HepG2 (cell line): Measurements from ENCODE around the gene BACH1. TPM values are rescaled to one million over a fixed set of nuclear protein-coding genes. Genes with fewer than 3 reads are reported as not detected.

Source experiments
- AKAP8 ChIP-seq: sonication (generic); formaldehyde crosslinking; IDR thresholded peaks from 2 replicates; pipeline ENCODE4 v1.5.1; 2020; ENCODE audit warnings: mild to moderate bottlenecking, missing genetic modification reagents
- CHCHD3 ChIP-seq: sonication (generic); formaldehyde crosslinking; IDR thresholded peaks from 2 replicates; pipeline ENCODE4 v1.8.0; 2022; ENCODE audit warnings: mild to moderate bottlenecking, missing genetic modification reagents, moderate library complexity
- GABPB1 ChIP-seq: IDR thresholded peaks from 2 replicates; pipeline ENCODE4 v1.6.1; 2016; ENCODE audit warnings: mild to moderate bottlenecking, missing genetic modification reagents, moderate library complexity, missing compliant biosample characterization
- HMG20B ChIP-seq: conservative IDR thresholded peaks from 2 replicates; pipeline ENCODE4 v1.6.1; 2016; ENCODE audit warnings: missing genetic modification reagents, missing compliant biosample characterization
- HNRNPUL1 ChIP-seq: fragments of 200-400 bp; formaldehyde crosslinking; IDR thresholded peaks from 2 replicates; pipeline ENCODE4 v1.6.1; 2017; ENCODE audit warnings: low read depth, mild to moderate bottlenecking, low read length, moderate library complexity
- KLF12 ChIP-seq: sonication (generic); formaldehyde crosslinking; IDR thresholded peaks from 2 replicates; pipeline ENCODE4 v1.4.0; 2020; ENCODE audit warnings: missing genetic modification reagents, borderline replicate concordance
- MXD3 ChIP-seq: IDR thresholded peaks from 2 replicates; pipeline ENCODE4 v1.6.1; 2016; ENCODE audit warnings: mild to moderate bottlenecking, missing biosample characterization, missing genetic modification reagents
- NCOA2 ChIP-seq: sonication (generic); formaldehyde crosslinking; IDR thresholded peaks from 2 replicates; pipeline ENCODE4 v1.8.0; 2022; ENCODE audit warnings: inconsistent platforms
- PAX8 ChIP-seq: sonication (generic); formaldehyde crosslinking; IDR thresholded peaks from 2 replicates; pipeline ENCODE4 v1.8.0; 2022; ENCODE audit warnings: mild to moderate bottlenecking, missing genetic modification reagents, borderline replicate concordance
- RBFOX2 ChIP-seq: fragments of 200-400 bp; formaldehyde crosslinking; IDR thresholded peaks from 2 replicates; pipeline ENCODE4 v1.6.1; 2017; ENCODE audit warnings: low read depth, mild to moderate bottlenecking, low read length
- REXO4 ChIP-seq: sonication (generic); formaldehyde crosslinking; IDR thresholded peaks from 2 replicates; pipeline ENCODE4 v1.8.0; 2022; ENCODE audit warnings: missing genetic modification reagents, mild to moderate bottlenecking, borderline replicate concordance
- SALL1 ChIP-seq: sonication (generic); formaldehyde crosslinking; IDR thresholded peaks from 2 replicates; pipeline ENCODE4 v1.8.0; 2022; ENCODE audit warnings: mild to moderate bottlenecking, missing genetic modification reagents
- SETDB1 ChIP-seq: sonication (generic); formaldehyde crosslinking; IDR thresholded peaks from 2 replicates; pipeline ENCODE4 v1.5.1; 2020; ENCODE audit warnings: missing genetic modification reagents, mild to moderate bottlenecking, borderline replicate concordance
- SRSF9 ChIP-seq: fragments of 200-400 bp; formaldehyde crosslinking; IDR thresholded peaks from 2 replicates; pipeline ENCODE4 v1.6.1; 2018; ENCODE audit warnings: borderline replicate concordance, mild to moderate bottlenecking, low read depth, low read length; ENCODE audit not compliant: insufficient read depth, poor library complexity, severe bottlenecking
- TMF1 ChIP-seq: sonication (generic); formaldehyde crosslinking; IDR thresholded peaks from 2 replicates; pipeline ENCODE4 v1.8.1; 2022; ENCODE audit warnings: low read depth, missing genetic modification reagents
- ZBTB44 ChIP-seq: sonication (generic); formaldehyde crosslinking; IDR thresholded peaks from 2 replicates; pipeline ENCODE4 v1.4.0; 2020; ENCODE audit warnings: missing genetic modification reagents
- ZC3H13 ChIP-seq: sonication (generic); formaldehyde crosslinking; IDR thresholded peaks from 2 replicates; pipeline ENCODE4 v1.8.1; 2023; ENCODE audit warnings: mild to moderate bottlenecking, missing genetic modification reagents, moderate library complexity
- ZNF232 ChIP-seq: sonication (generic); formaldehyde crosslinking; IDR thresholded peaks from 2 replicates; pipeline ENCODE4 v1.4.0; 2020; ENCODE audit warnings: missing genetic modification reagents, borderline replicate concordance
- ZNF234 ChIP-seq: sonication (generic); formaldehyde crosslinking; conservative IDR thresholded peaks from 2 replicates; pipeline ENCODE4 v1.5.1; 2020; ENCODE audit warnings: mild to moderate bottlenecking, missing genetic modification reagents
- ZNF251 ChIP-seq: sonication (generic); formaldehyde crosslinking; IDR thresholded peaks from 2 replicates; pipeline ENCODE4 v1.9.0; 2021; ENCODE audit warnings: mild to moderate bottlenecking, missing genetic modification reagents
- ZNF414 ChIP-seq: sonication (generic); formaldehyde crosslinking; IDR thresholded peaks from 2 replicates; pipeline ENCODE4 v1.5.0; 2020; ENCODE audit warnings: missing genetic modification reagents
- ZNF441 ChIP-seq: sonication (generic); formaldehyde crosslinking; IDR thresholded peaks from 2 replicates; pipeline ENCODE4 v1.7.0; 2021; ENCODE audit warnings: missing genetic modification reagents, borderline replicate concordance
- ZNF530 ChIP-seq: sonication (generic); formaldehyde crosslinking; IDR thresholded peaks from 2 replicates; pipeline ENCODE4 v1.5.0; 2020; ENCODE audit warnings: low read depth, mild to moderate bottlenecking, missing genetic modification reagents
- ZNF572 ChIP-seq: sonication (generic); formaldehyde crosslinking; IDR thresholded peaks from 2 replicates; pipeline ENCODE4 v1.5.1; 2020; ENCODE audit warnings: mild to moderate bottlenecking, missing genetic modification reagents
- ZNF589 ChIP-seq: sonication (generic); formaldehyde crosslinking; conservative IDR thresholded peaks from 2 replicates; pipeline ENCODE4 v1.8.0; 2022; ENCODE audit warnings: mild to moderate bottlenecking, moderate library complexity, missing genetic modification reagents
- ZNF652 ChIP-seq: IDR thresholded peaks from 2 replicates; pipeline ENCODE4 v1.6.1; 2016; ENCODE audit warnings: low read depth, borderline replicate concordance
- ZNF883 ChIP-seq: sonication (generic); formaldehyde crosslinking; IDR thresholded peaks from 2 replicates; pipeline ENCODE4 v1.5.1; 2020; ENCODE audit warnings: mild to moderate bottlenecking, missing genetic modification reagents; ENCODE audit errors: not compliant biosample characterization
- ZSCAN21 ChIP-seq: sonication (generic); formaldehyde crosslinking; IDR thresholded peaks from 2 replicates; pipeline ENCODE4 v1.8.0; 2022; ENCODE audit warnings: mild to moderate bottlenecking, missing genetic modification reagents, moderate library complexity, borderline replicate concordance
- ZSCAN29 ChIP-seq: sonication (generic); formaldehyde crosslinking; conservative IDR thresholded peaks from 2 replicates; pipeline ENCODE4 v1.4.0; 2020; ENCODE audit warnings: mild to moderate bottlenecking, missing genetic modification reagents
- polyA plus RNA-seq, 8 experiments: library from polyadenylated mRNA; depleted of rRNA in 3 of 8; stranded (reverse) in 7 of 8; unstranded in 1 of 8; fragments of >200 nt; fragmentation: Illumina TruSeq in 4 of 8; extraction: Trizol in 4 of 8; gene quantifications; 2 replicates each; pipeline versions ENCODE4 v1.2.1 to v1.2.3, GENCODE V29; 2011 to 2016; ENCODE audit warnings: low read depth in 4 of 8, missing spikeins in 1 of 8, mixed read lengths in 1 of 8; ENCODE audit not compliant: insufficient read depth in 1 of 8
- total RNA-seq, 5 experiments: library from RNA; depleted of rRNA; stranded (reverse); fragments of >200 nt; fragmentation: Illumina TruSeq; extraction: Trizol; gene quantifications; 2 replicates each; pipeline ENCODE4 v1.2.3, GENCODE V29; 2016; ENCODE audit warnings: low read depth in 1 of 5

BACH1 gene
- total and polyA plus RNA-seq, 2 of the 13 experiments (the other 11 are each of a cell fraction or from before 2014, with no cell fraction given) = 16.5 to 51.7 TPM

GRCh38 chr21:29299046-29299915 lies 559 bp downstream of the BACH1 start (continued):
- TF ChIP-seq SETDB1 (CRISPR knock-in tag) (no peak), ZSCAN29 (CRISPR knock-in tag) (no peak), NCOA2 (no peak; the same call in 1 of the 2 replicates), ZNF232 (CRISPR knock-in tag) (peak; percentile 40; the same call in 1 of the 2 replicates), ZNF530 (no peak), ZNF414 (CRISPR knock-in tag) (no peak), HNRNPUL1 (no peak), HMG20B (CRISPR knock-in tag) (no peak), ZBTB44 (CRISPR knock-in tag) (no peak), AKAP8 (CRISPR knock-in tag) (no peak), ZNF251 (CRISPR knock-in tag) (no peak), MXD3 (CRISPR knock-in tag) (no peak), ZNF234 (peak; percentile 36; the same call in 1 of the 2 replicates), ZSCAN21 (CRISPR knock-in tag) (no peak), CHCHD3 (peak; percentile 83; the same call in 1 of the 2 replicates), ZNF589 (peak; percentile 65), PAX8 (no peak), ZNF572 (peak; percentile 89; the same call in 1 of the 2 replicates), KLF12 (CRISPR knock-in tag) (no peak), REXO4 (no peak), ZNF441 (CRISPR knock-in tag) (no peak), TMF1 (CRISPR knock-in tag) (no peak), RBFOX2 (peak; percentile 71), GABPB1 (CRISPR knock-in tag) (peak; percentile 78), SRSF9 (no peak), ZC3H13 (no peak), SALL1 (CRISPR knock-in tag) (peak; percentile 74), ZNF652 (no peak), ZNF883 (CRISPR knock-in tag) (no peak)
